Measurements from ENCODE around the gene MYPN.

Gene MYPN

DNA sequence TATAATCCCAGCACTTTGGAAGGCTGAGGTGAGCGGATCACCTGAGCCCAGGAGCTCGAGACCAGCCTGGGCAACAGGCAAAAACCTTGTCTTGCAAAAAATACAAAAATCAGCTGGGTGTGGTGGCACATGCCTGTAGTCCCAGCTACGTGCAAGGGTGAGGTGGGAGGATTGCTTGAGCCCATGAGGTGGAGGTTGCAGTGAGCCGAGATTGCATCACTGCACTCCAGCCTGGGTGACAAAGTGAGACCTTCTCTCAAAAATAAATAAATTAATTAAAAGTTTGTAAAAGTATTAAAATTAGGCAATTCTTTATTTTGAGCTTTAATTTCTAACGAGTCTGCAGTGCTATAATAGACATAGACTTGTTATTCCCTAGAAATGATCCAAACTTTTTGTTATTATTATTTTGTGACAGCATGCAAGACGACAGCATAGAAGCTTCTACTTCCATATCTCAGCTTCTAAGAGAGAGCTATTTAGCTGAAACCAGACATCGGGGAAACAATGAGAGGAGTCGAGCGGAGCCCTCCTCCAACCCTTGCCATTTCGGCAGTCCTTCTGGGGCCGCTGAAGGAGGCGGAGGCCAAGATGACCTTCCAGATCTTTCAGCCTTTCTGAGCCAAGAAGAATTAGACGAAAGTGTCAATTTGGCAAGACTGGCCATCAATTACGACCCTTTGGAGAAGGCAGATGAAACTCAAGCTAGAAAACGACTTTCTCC lies 11.9 kb downstream of the MYPN start:
- Histone ChIP-seq H3K4me1 (ENCODE audit: control insufficient read depth in 1 of 2, insufficient read depth in 1 of 2, low read depth in 1 of 2, low read length in 1 of 2) (no peaks in the 10 kb centered on the region), H3K4me3 (ENCODE audit: low read depth in 1 of 2, low read length in 1 of 2) (no peak overlapping the region), H3K36me3 (no peaks in the 10 kb centered on the region), H3K27ac (no peak overlapping the region), H3K9me3 (no peaks in the 10 kb centered on the region), H3K27me3 (no peaks in the 10 kb centered on the region)
- TF ChIP-seq, protein P1, sequence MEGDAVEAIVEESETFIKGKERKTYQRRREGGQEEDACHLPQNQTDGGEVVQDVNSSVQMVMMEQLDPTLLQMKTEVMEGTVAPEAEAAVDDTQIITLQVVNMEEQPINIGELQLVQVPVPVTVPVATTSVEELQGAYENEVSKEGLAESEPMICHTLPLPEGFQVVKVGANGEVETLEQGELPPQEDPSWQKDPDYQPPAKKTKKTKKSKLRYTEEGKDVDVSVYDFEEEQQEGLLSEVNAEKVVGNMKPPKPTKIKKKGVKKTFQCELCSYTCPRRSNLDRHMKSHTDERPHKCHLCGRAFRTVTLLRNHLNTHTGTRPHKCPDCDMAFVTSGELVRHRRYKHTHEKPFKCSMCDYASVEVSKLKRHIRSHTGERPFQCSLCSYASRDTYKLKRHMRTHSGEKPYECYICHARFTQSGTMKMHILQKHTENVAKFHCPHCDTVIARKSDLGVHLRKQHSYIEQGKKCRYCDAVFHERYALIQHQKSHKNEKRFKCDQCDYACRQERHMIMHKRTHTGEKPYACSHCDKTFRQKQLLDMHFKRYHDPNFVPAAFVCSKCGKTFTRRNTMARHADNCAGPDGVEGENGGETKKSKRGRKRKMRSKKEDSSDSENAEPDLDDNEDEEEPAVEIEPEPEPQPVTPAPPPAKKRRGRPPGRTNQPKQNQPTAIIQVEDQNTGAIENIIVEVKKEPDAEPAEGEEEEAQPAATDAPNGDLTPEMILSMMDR (IDR thresholded peaks at IDR 0.05), result no peak

DNA sequence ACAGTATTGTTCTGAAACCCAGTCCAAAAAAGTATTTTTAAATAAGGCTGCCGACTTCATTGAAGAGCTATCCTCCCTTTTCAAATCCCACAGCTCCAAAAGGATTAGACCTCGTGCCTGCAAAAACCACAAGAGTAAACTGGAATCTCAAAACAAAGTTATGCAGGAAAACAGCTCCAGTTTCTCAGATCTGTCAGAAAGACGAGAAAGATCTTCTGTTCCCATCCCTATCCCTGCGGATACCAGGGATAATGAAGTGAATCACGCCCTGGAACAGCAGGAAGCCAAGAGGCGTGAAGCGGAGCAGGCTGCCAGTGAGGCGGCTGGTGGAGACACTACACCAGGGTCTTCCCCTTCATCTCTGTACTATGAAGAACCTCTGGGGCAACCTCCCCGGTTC lies 12.6 kb downstream of the MYPN start:
- no peak overlapping the region for H3K4me3 ChIP-seq (ENCODE audit: low read depth in 1 of 2, low read length in 1 of 2)
- no peaks in the 10 kb centered on the region for H3K4me1 ChIP-seq (ENCODE audit: control insufficient read depth in 1 of 2, insufficient read depth in 1 of 2, low read depth in 1 of 2, low read length in 1 of 2)
- no peak overlapping the region for H3K27ac ChIP-seq
- TF ChIP-seq, protein P1 (IDR thresholded peaks at IDR 0.05), result no peak
- H3K27me3 ChIP-seq, result no peaks in the 10 kb centered on the region
- H3K36me3 ChIP-seq, result no peaks in the 10 kb centered on the region
- no peaks in the 10 kb centered on the region for H3K9me3 ChIP-seq

DNA sequence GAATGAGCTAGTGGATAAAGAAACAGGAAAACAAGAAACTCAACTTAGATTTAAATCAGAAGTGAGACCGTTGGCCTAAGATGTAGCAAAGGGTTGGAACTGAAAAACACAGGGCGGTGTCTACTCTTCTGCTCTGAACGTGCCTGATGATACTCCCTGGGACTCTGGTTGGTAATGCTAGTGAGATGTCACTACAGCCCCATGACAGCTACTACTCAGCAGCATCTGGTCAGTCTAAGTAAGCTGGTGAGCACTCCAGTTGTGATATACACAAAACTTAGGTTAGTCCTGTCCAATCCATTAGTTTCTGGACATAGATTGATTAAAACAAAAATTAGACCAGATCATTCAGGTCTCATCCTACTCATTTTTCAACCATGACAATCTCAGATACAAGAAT lies 15.4 kb downstream of the MYPN start:
- TF ChIP-seq, protein P1 (IDR thresholded peaks at IDR 0.05), result no peak
- H3K9me3 ChIP-seq, result no peaks in the 10 kb centered on the region
- no peaks in the 10 kb centered on the region for H3K36me3 ChIP-seq
- peaks cover 10% of the 10 kb centered on the region for H3K27me3 ChIP-seq
- no peak overlapping the region for H3K27ac ChIP-seq
- no peak overlapping the region for H3K4me3 ChIP-seq (ENCODE audit: low read depth in 1 of 2, low read length in 1 of 2)
- no peaks in the 10 kb centered on the region for H3K4me1 ChIP-seq (ENCODE audit: control insufficient read depth in 1 of 2, insufficient read depth in 1 of 2, low read depth in 1 of 2, low read length in 1 of 2)

DNA sequence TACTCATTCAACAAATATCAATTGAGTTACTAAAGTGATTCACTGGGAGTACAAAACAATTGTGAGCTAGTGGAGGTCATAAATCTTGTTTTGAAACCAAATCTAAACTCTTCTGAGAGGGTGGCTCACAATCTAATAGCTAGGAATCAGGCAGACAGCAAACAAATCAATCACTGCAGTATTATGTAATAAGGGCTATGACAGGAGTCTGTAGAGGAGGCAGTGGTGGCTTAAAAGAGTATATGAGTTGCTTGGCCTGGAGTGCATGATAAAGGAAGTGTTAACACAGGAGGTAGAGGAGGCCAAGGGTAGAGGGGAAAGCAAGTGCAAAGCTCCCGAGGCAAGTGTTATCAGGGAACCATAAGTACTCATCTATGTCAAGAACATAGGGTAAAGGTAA lies 16.5 kb downstream of the MYPN start:
- H3K36me3 ChIP-seq, result no peaks in the 10 kb centered on the region
- H3K27me3 ChIP-seq, result peaks cover 10% of the 10 kb centered on the region
- TF ChIP-seq, protein P1 (IDR thresholded peaks at IDR 0.05), result no peak
- no peak overlapping the region for H3K27ac ChIP-seq
- H3K9me3 ChIP-seq, result no peaks in the 10 kb centered on the region
- no peak overlapping the region for H3K4me3 ChIP-seq (ENCODE audit: low read depth in 1 of 2, low read length in 1 of 2)
- H3K4me1 ChIP-seq (ENCODE audit: control insufficient read depth in 1 of 2, insufficient read depth in 1 of 2, low read depth in 1 of 2, low read length in 1 of 2), result no peaks in the 10 kb centered on the region

DNA sequence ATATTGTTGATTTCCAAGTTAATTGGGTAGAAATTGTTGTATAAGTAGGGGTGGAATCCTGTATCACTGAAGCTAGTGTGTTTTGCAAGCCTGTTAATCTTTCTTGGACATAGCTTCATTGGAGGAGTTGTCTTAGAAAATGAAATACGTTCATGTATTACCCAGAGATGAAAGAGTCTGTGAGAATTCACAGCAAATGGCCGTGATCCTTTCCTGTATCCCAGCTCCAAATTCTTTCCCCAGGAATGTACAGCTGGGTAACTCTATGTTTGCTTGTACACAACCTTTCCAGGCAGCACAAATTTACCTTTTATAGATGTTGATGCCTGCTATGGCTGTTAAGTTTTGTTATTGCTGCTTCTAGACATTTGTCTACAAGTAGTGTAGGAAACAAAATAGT lies 18.7 kb downstream of the MYPN start:
- peaks cover 10% of the 10 kb centered on the region for H3K27me3 ChIP-seq
- H3K36me3 ChIP-seq, result no peaks in the 10 kb centered on the region
- no peaks in the 10 kb centered on the region for H3K4me1 ChIP-seq (ENCODE audit: control insufficient read depth in 1 of 2, insufficient read depth in 1 of 2, low read depth in 1 of 2, low read length in 1 of 2)
- no peak overlapping the region for H3K27ac ChIP-seq
- no peaks in the 10 kb centered on the region for H3K9me3 ChIP-seq
- H3K4me3 ChIP-seq (ENCODE audit: low read depth in 1 of 2, low read length in 1 of 2), result no peak overlapping the region
- TF ChIP-seq, protein P1 (IDR thresholded peaks at IDR 0.05), result no peak
